Lower leg skin (tissue), 4 donors: ENCODE results near the gene EEF2. TPM values are rescaled to one million over a fixed set of nuclear protein-coding genes. Genes with fewer than 3 reads are reported as not detected.

Experiments
- DNase-seq, 2 donors: peaks; one replicate each; pipeline ENCODE4 v3.0.0-alpha.2; 2019; ENCODE audit warnings: low spot score in 2 of 2
- H3K4me3 ChIP-seq: fragments of 200-600 bp; sonication (generic); 2 replicates; pipeline ENCODE4 v1.5.1; 2017; ENCODE audit warnings: mild to moderate bottlenecking, low read depth; ENCODE audit not compliant: poor library complexity, severe bottlenecking
- CTCF ChIP-seq, 3 donors: fragments of 450-650 bp; IDR thresholded peaks; one replicate each; pipeline ENCODE4 v1.5.1; 2016; ENCODE audit warnings: antibody characterized with exemption in 3 of 3, mild to moderate bottlenecking in 3 of 3, moderate library complexity in 2 of 3
- POLR2A ChIP-seq, 2 donors: fragments of 450-650 bp; IDR thresholded peaks; one replicate each; pipeline ENCODE4 v1.6.1; 2016 to 2017; ENCODE audit warnings: antibody characterized with exemption in 2 of 2, mild to moderate bottlenecking in 1 of 2, moderate library complexity in 1 of 2
- WGBS, 2 donors: methylation state at CpG; one replicate each; pipeline ENCODE4 v1.1.5; 2018; 5-methylcytosine and 5-hydroxymethylcytosine counted together
- intact Hi-C: fragments of 100-400 bp; cut with DNase I; formaldehyde crosslinking; loops from one replicate; pipeline ENCODE4 v1.15.0; 2023; ENCODE audit warnings: low total_unique reads
- total RNA-seq, 4 donors: library from RNA; depleted of rRNA; stranded (reverse); fragments of >200 nt; gene quantifications; one replicate each; pipeline ENCODE4 v1.1.0, GENCODE V29; 2016

EEF2 gene
- 1,000 to 10,000 TPM; 2,068 to 2,517 (median 2,443) TPM for total RNA-seq

- peak; percentile 82 to 98 for DNase-seq
- 0 to 1% methylated on average over 61 to 62 of the region's 80 CpGs for WGBS, 2 donors
- intact Hi-C loops: no loop called here
- TF ChIP-seq POLR2A (IDR thresholded peaks at IDR 0.05) (peak in 1 of 2 donors; percentile 98), CTCF (IDR thresholded peaks at IDR 0.05) (peak in 1 of 3 donors; percentile 41)
- peak within 1 kb of the TSS; percentile 99 for H3K4me3 ChIP-seq
Observed at GRCh38 chr19:3984908-3985642, at the start of gene EEF2. Gene EEF2 (minus strand): TSS chr19:3985463. CDS start chr19:3985380, 83 bp downstream.

GRCh38 chr19:4034048-4035017 is 49.1 kb upstream of the EEF2 start:
- 78 to 79% methylated on average over 16 to 33 of the region's 34 CpGs for WGBS, 2 donors
- H3K4me3 ChIP-seq: no peak overlapping the region
- intact Hi-C loops: no loop called here
- DNase-seq: no peak
- no peak for TF ChIP-seq POLR2A (IDR thresholded peaks at IDR 0.05)

GRCh38 chr19:4033028-4033956 is 48.0 kb upstream of the EEF2 start:
- DNase-seq: no peak
- intact Hi-C loops: no loop called here
- no peak overlapping the region for H3K4me3 ChIP-seq
- WGBS, 2 donors: 91% methylated on average over 50 to 54 of the region's 63 CpGs
- TF ChIP-seq POLR2A (IDR thresholded peaks at IDR 0.05) (no peak), CTCF (IDR thresholded peaks at IDR 0.05) (no peak)

- intact Hi-C loops: no loop called here
- no peak for TF ChIP-seq POLR2A (IDR thresholded peaks at IDR 0.05)
- TF ChIP-seq CTCF (IDR thresholded peaks at IDR 0.05): no peak
- WGBS, 2 donors: 51 to 55% methylated on average over 14 to 16 of the region's 16 CpGs
- H3K4me3 ChIP-seq: no peak overlapping the region
- no peak for DNase-seq
Observed at GRCh38 chr19:4032436-4032835, 47.2 kb upstream of the EEF2 start.

- TF ChIP-seq CTCF (IDR thresholded peaks at IDR 0.05) (no peak), POLR2A (IDR thresholded peaks at IDR 0.05) (no peak)
- 61 to 63% methylated on average over 11 of the region's 11 CpGs for WGBS, 2 donors
- intact Hi-C loops: no loop called here
- no peak overlapping the region for H3K4me3 ChIP-seq
- no peak for DNase-seq
Observed at GRCh38 chr19:4031420-4031819, 46.2 kb upstream of the EEF2 start.
